Limb (tissue), 2 donors: Measurements from ENCODE around the gene ZNF816.
"Not testable (repeated sequence)": the region's sequence is repeated elsewhere in the genome, so short reads cannot be mapped to it uniquely, and the experiment has no call there.

Experiments used
- DNase-seq, 2 donors: peaks; one replicate each; pipeline ENCODE4 v3.0.0-alpha.2; 2016; ENCODE audit errors: extremely low spot score in 2 of 2

ZNF816 gene

GRCh38 chr19:52936151-52936953 is 26.3 kb downstream of the ZNF816 start:
- no peak for DNase-seq

DNA sequence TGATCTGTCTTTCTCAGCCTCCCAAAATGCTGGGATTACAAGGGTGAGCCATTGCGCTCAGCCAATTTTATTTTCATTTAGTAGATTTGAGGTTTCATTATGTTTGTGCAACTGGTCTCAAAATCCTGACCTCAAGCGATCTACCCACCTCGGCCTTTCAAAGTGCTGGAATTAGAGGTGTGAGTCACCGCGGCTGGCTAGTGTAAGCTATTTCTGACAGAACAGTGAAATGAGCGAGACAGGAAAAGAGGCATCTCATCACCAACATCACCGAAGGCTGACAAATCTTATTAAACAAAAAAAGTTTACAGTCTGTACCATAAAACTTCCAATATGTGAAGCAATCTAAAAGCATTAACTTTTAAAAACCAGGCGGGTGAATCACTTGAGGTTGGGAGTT is 27.2 kb downstream of the ZNF816 start:
- DNase-seq: no peak

GRCh38 chr19:52924641-52925040 is 38.0 kb downstream of the ZNF816 start:
- DNase-seq: not testable (repeated sequence)

GRCh38 chr19:52923778-52924593 is 38.7 kb downstream of the ZNF816 start:
- DNase-seq: no peak

GRCh38 chr19:52922841-52923777 is 39.6 kb downstream of the ZNF816 start, which contains the start of gene ZNF888:
Gene ZNF888 (minus strand): TSS chr19:52923428. CDS start chr19:52917873, 5,555 bp downstream.
- peak; percentile 73 to 92 for DNase-seq

- DNase-seq: no peak
Measured at GRCh38 chr19:52917531-52917930, 45.1 kb downstream of the ZNF816 start.

- DNase-seq: no peak
Measured at GRCh38 chr19:52910648-52911047, 52.0 kb downstream of the ZNF816 start.

- not testable (repeated sequence) for DNase-seq
Measured at GRCh38 chr19:52904052-52904780, 58.5 kb downstream of the ZNF816 start.

GRCh38 chr19:52901842-52902241 is 60.8 kb downstream of the ZNF816 start:
- DNase-seq: no peak
